HepG2 (cell line): ENCODE results near the gene DCUN1D2. TPM values are rescaled to one million over a fixed set of nuclear protein-coding genes. Genes with fewer than 3 reads are reported as not detected.

Experiments used
- BRD4 ChIP-seq: sonication (generic); formaldehyde crosslinking; IDR thresholded peaks from 2 replicates; pipeline ENCODE4 v1.4.0; 2020; ENCODE audit warnings: missing genetic modification reagents
- GABPB1 ChIP-seq: IDR thresholded peaks from 2 replicates; pipeline ENCODE4 v1.6.1; 2016; ENCODE audit warnings: mild to moderate bottlenecking, missing genetic modification reagents, moderate library complexity, missing compliant biosample characterization
- HNRNPUL1 ChIP-seq: fragments of 200-400 bp; formaldehyde crosslinking; IDR thresholded peaks from 2 replicates; pipeline ENCODE4 v1.6.1; 2017; ENCODE audit warnings: low read depth, mild to moderate bottlenecking, low read length, moderate library complexity
- IKZF4 ChIP-seq: sonication (generic); formaldehyde crosslinking; IDR thresholded peaks from 2 replicates; pipeline ENCODE4 v1.5.1; 2020; ENCODE audit warnings: borderline replicate concordance, mild to moderate bottlenecking, low read depth, missing genetic modification reagents; ENCODE audit errors: not compliant biosample characterization
- MXI1 ChIP-seq: IDR thresholded peaks from 3 replicates; pipeline ENCODE4 v1.6.1; 2012; ENCODE audit warnings: low read depth, low read length, inconsistent platforms, borderline replicate concordance
- ONECUT2 ChIP-seq: sonication (generic); formaldehyde crosslinking; IDR thresholded peaks from 2 replicates; pipeline ENCODE4 v1.4.0; 2020; ENCODE audit warnings: missing genetic modification reagents
- PCBP1 ChIP-seq: fragments of 200-400 bp; formaldehyde crosslinking; IDR thresholded peaks from 2 replicates; pipeline ENCODE4 v1.6.1; 2017; ENCODE audit warnings: mild to moderate bottlenecking, low read depth, low read length, borderline replicate concordance
- RBM22 ChIP-seq: fragments of 200-400 bp; formaldehyde crosslinking; optimal IDR thresholded peaks from 2 replicates; pipeline ENCODE3; 2017; ENCODE audit warnings: mild to moderate bottlenecking, low read length, moderate library complexity
- RFX3 ChIP-seq: IDR thresholded peaks from 2 replicates; pipeline ENCODE4 v1.6.1; 2016; ENCODE audit warnings: missing biosample characterization, missing genetic modification reagents
- SALL2 ChIP-seq: sonication (generic); formaldehyde crosslinking; IDR thresholded peaks from 2 replicates; pipeline ENCODE4 v1.8.1; 2023; ENCODE audit warnings: mild to moderate bottlenecking, missing genetic modification reagents, inconsistent platforms
- SIX4 ChIP-seq: sonication (generic); formaldehyde crosslinking; IDR thresholded peaks from 2 replicates; pipeline ENCODE4 v1.4.0; 2020; ENCODE audit warnings: missing genetic modification reagents
- SMARCE1 ChIP-seq: fragments of 450-650 bp; IDR thresholded peaks from 2 replicates; pipeline ENCODE4 v1.6.1; 2017; ENCODE audit warnings: borderline replicate concordance
- STAT6 ChIP-seq: sonication (generic); formaldehyde crosslinking; IDR thresholded peaks from 2 replicates; pipeline ENCODE4 v1.4.0; 2020; ENCODE audit warnings: missing genetic modification reagents, mild to moderate bottlenecking, borderline replicate concordance
- THRA ChIP-seq: sonication (generic); formaldehyde crosslinking; IDR thresholded peaks from 2 replicates; pipeline ENCODE4 v1.4.0; 2020; ENCODE audit warnings: missing genetic modification reagents, borderline replicate concordance
- ZBTB20 ChIP-seq: sonication (generic); formaldehyde crosslinking; IDR thresholded peaks from 2 replicates; pipeline ENCODE4 v1.8.1; 2023; ENCODE audit warnings: missing genetic modification reagents, low read depth, mild to moderate bottlenecking, borderline replicate concordance
- ZFP41 ChIP-seq: sonication (generic); formaldehyde crosslinking; IDR thresholded peaks from 2 replicates; pipeline ENCODE4 v1.4.0; 2020; ENCODE audit warnings: mild to moderate bottlenecking, missing genetic modification reagents, borderline replicate concordance
- ZNF160 ChIP-seq: sonication (generic); formaldehyde crosslinking; IDR thresholded peaks from 2 replicates; pipeline ENCODE4 v1.8.0; 2022; ENCODE audit warnings: mild to moderate bottlenecking, inconsistent platforms, missing genetic modification reagents
- ZNF343 ChIP-seq: sonication (generic); formaldehyde crosslinking; IDR thresholded peaks from 2 replicates; pipeline ENCODE4 v1.4.0; 2020; ENCODE audit warnings: mild to moderate bottlenecking, missing genetic modification reagents
- ZNF367 ChIP-seq: sonication (generic); formaldehyde crosslinking; IDR thresholded peaks from 2 replicates; pipeline ENCODE4 v1.4.0; 2020; ENCODE audit warnings: missing genetic modification reagents, borderline replicate concordance
- ZNF543 ChIP-seq: sonication (generic); formaldehyde crosslinking; IDR thresholded peaks from 2 replicates; pipeline ENCODE4 v1.4.0; 2020; ENCODE audit warnings: mild to moderate bottlenecking, missing genetic modification reagents
- ZNF557 ChIP-seq: sonication (generic); formaldehyde crosslinking; IDR thresholded peaks from 2 replicates; pipeline ENCODE4 v1.4.0; 2020; ENCODE audit warnings: missing genetic modification reagents
- ZNF558 ChIP-seq: sonication (generic); formaldehyde crosslinking; IDR thresholded peaks from 2 replicates; pipeline ENCODE4 v1.9.0; 2022; ENCODE audit warnings: mild to moderate bottlenecking, missing genetic modification reagents, borderline replicate concordance
- ZNF691 ChIP-seq: sonication (generic); formaldehyde crosslinking; IDR thresholded peaks from 2 replicates; pipeline ENCODE4 v1.4.0; 2020; ENCODE audit warnings: missing genetic modification reagents, low read depth, mild to moderate bottlenecking, borderline replicate concordance
- ZNF709 ChIP-seq: sonication (generic); formaldehyde crosslinking; IDR thresholded peaks from 2 replicates; pipeline ENCODE4 v1.5.0; 2020; ENCODE audit warnings: mild to moderate bottlenecking, missing genetic modification reagents
- polyA plus RNA-seq, 8 experiments: library from polyadenylated mRNA; depleted of rRNA in 3 of 8; stranded (reverse) in 7 of 8; unstranded in 1 of 8; fragments of >200 nt; fragmentation: Illumina TruSeq in 4 of 8; extraction: Trizol in 4 of 8; gene quantifications; 2 replicates each; pipeline versions ENCODE4 v1.2.1 to v1.2.3, GENCODE V29; 2011 to 2016; ENCODE audit warnings: low read depth in 4 of 8, missing spikeins in 1 of 8, mixed read lengths in 1 of 8; ENCODE audit not compliant: insufficient read depth in 1 of 8
- total RNA-seq, 5 experiments: library from RNA; depleted of rRNA; stranded (reverse); fragments of >200 nt; fragmentation: Illumina TruSeq; extraction: Trizol; gene quantifications; 2 replicates each; pipeline ENCODE4 v1.2.3, GENCODE V29; 2016; ENCODE audit warnings: low read depth in 1 of 5
- TF ChIP-seq, protein P1 (sequence below): sonication (generic); formaldehyde crosslinking; conservative IDR thresholded peaks from 2 replicates; pipeline ENCODE4 v1.5.0; 2020; ENCODE audit warnings: missing genetic modification reagents

Gene DCUN1D2
- total and polyA plus RNA-seq, 2 of the 13 experiments (the other 11 are each of a cell fraction or from before 2014, with no cell fraction given) = 9.1 to 9.6 TPM

DNA sequence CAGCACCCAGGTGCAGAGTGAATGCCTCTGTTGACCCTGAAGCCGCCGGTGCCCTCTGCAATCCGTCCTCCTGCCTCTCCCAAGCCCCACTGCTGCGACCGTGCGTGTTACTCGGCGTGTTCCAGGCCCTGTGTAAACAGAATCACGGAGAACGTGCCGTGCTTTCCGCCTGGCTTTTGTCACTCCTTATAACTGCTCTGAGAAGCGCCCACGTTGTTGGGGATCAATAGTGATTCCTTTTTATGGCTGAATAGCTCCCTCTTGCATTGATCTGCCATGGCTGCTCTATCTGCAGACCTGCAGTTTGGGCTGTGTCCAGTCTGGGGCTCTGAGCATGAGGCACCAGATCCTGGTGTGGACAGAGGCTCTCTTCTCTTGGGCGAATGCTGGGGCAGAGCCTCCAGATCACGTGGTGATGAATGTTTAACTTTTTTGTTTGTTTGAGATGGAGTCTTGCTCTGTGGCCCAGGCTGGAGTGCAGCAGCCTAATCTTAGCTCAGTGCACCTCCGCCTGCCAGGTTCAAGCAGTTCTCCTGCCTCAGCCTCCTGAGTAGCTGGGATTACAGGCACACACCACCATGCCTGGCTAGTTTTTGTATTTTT, 53.0 kb downstream of the DCUN1D2 start (continued):
- TF ChIP-seq, protein P1, sequence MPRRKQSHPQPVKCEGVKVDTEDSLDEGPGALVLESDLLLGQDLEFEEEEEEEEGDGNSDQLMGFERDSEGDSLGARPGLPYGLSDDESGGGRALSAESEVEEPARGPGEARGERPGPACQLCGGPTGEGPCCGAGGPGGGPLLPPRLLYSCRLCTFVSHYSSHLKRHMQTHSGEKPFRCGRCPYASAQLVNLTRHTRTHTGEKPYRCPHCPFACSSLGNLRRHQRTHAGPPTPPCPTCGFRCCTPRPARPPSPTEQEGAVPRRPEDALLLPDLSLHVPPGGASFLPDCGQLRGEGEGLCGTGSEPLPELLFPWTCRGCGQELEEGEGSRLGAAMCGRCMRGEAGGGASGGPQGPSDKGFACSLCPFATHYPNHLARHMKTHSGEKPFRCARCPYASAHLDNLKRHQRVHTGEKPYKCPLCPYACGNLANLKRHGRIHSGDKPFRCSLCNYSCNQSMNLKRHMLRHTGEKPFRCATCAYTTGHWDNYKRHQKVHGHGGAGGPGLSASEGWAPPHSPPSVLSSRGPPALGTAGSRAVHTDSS (CRISPR knock-in tag) = no peak
- TF ChIP-seq SMARCE1 = no peak
- TF ChIP-seq RFX3 (CRISPR knock-in tag) = no peak
- no peak for TF ChIP-seq ZFP41
- TF ChIP-seq ZBTB20 = no peak
- peak; percentile 65 for TF ChIP-seq ONECUT2
- no peak for TF ChIP-seq ZNF543 (CRISPR knock-in tag)
- TF ChIP-seq ZNF343 (CRISPR knock-in tag) = no peak
- TF ChIP-seq THRA (CRISPR knock-in tag) = no peak; the same call in 1 of the 2 replicates
- no peak for TF ChIP-seq ZNF709 (CRISPR knock-in tag)
- peak; percentile 80; the same call in 1 of the 2 replicates for TF ChIP-seq BRD4
- no peak for TF ChIP-seq MXI1
- TF ChIP-seq IKZF4 = no peak
- no peak for TF ChIP-seq HNRNPUL1
- 0 out of 2 replicates have a peak, but pooled peaks have one; percentile 54 for TF ChIP-seq ZNF558 (CRISPR knock-in tag)
- TF ChIP-seq ZNF160 (CRISPR knock-in tag) = 0 out of 2 replicates have a peak, but pooled peaks have one; percentile 29
- no peak for TF ChIP-seq STAT6 (CRISPR knock-in tag)
- TF ChIP-seq ZNF367 (CRISPR knock-in tag) = no peak
- no peak for TF ChIP-seq ZNF557 (CRISPR knock-in tag)
- no peak for TF ChIP-seq SIX4 (CRISPR knock-in tag)
- TF ChIP-seq RBM22 = no peak
- TF ChIP-seq SALL2 (CRISPR knock-in tag) = 0 out of 2 replicates have a peak, but pooled peaks have one; percentile 60
- no peak for TF ChIP-seq GABPB1 (CRISPR knock-in tag)
- TF ChIP-seq PCBP1 = no peak
- TF ChIP-seq ZNF691 (CRISPR knock-in tag) = no peak
